Colonic mucosa (tissue), 4 donors: ENCODE data around the gene SNX5. TPM values are rescaled to one million over a fixed set of nuclear protein-coding genes. Genes with fewer than 3 reads are reported as not detected.
A peak's percentile ranks its signal among the peaks of the same experiment; 100 is the strongest.

Source experiments
- DNase-seq: peaks from one replicate; pipeline ENCODE4 v3.0.0-alpha.2; 2020
- H3K27ac ChIP-seq: fragments of 200-600 bp; one replicate; pipeline ENCODE4 v1.8.0; 2021
- H3K27me3 ChIP-seq: fragments of 200-600 bp; one replicate; pipeline ENCODE4 v1.8.0; 2021
- H3K36me3 ChIP-seq: fragments of 200-600 bp; one replicate; pipeline ENCODE4 v1.8.0; 2021
- H3K4me1 ChIP-seq: fragments of 200-600 bp; one replicate; pipeline ENCODE4 v1.8.0; 2021; ENCODE audit warnings: mild to moderate bottlenecking
- H3K4me3 ChIP-seq: fragments of 200-600 bp; one replicate; pipeline ENCODE4 v1.8.0; 2021
- H3K9ac ChIP-seq, 2 donors: one replicate each; pipeline ENCODE4 v1.7.0; 2013; ENCODE audit warnings: control low read depth in 2 of 2, low read depth in 2 of 2, low read length in 2 of 2
- H3K9me3 ChIP-seq: fragments of 200-600 bp; one replicate; pipeline ENCODE4 v1.8.0; 2021
- CTCF ChIP-seq: fragments of 200-600 bp; IDR thresholded peaks from one replicate; pipeline ENCODE4 v1.8.0; 2022; ENCODE audit warnings: antibody characterized with exemption, mild to moderate bottlenecking
- intact Hi-C: fragments of 100-400 bp; cut with DNase I; formaldehyde crosslinking; loops from one replicate; pipeline ENCODE4 v1.14.1; 2022
- total RNA-seq, 2 donors: library from RNA; stranded (reverse); fragmentation: NEBNext Ultra II Directional in 1 of 2; extraction: Animal tissue kit (Norgen Biotek cat#: 25700) in 1 of 2; gene quantifications; one replicate each; pipeline ENCODE4 v1.2.1, GENCODE V29; 2021
- donor health status: healthy.
- donor health status: DM: no; HTN: no; CAD: no.
- donor health status: DM: no; HTN: no; CAD: no.

SNX5 gene
- total RNA-seq, 2 donors from 2014 or later: 116 to 119 TPM

GRCh38 chr20:17928211-17928611 lies 40.4 kb downstream of the SNX5 start:
- peak overlapping the region; percentile 62 for H3K27ac ChIP-seq
- TF ChIP-seq CTCF: no peak

GRCh38 chr20:17925940-17926300 lies 42.7 kb downstream of the SNX5 start:
- Histone ChIP-seq H3K9ac (peak overlapping the region in 1 of 2 donors; percentile 61), H3K4me3 (no peak overlapping the region), H3K4me1 (peaks cover 11% of the 10 kb centered on the region), H3K9me3 (no peaks in the 10 kb centered on the region), H3K36me3 (no peaks in the 10 kb centered on the region), H3K27me3 (no peaks in the 10 kb centered on the region), H3K27ac (peak overlapping the region; percentile 62)
- intact Hi-C loops: no loop called here
- TF ChIP-seq CTCF: no peak
- DNase-seq: no peak

More at GRCh38 chr20:17928211-17928611, 40.4 kb downstream of the SNX5 start:
- H3K4me3 ChIP-seq: no peak overlapping the region
- no peaks in the 10 kb centered on the region for H3K36me3 ChIP-seq
- H3K27me3 ChIP-seq: no peaks in the 10 kb centered on the region
- peak overlapping the region in 1 of 2 donors; percentile 73 for H3K9ac ChIP-seq
- intact Hi-C loops: no loop called here
- no peak for DNase-seq
- H3K4me1 ChIP-seq: peaks cover 11% of the 10 kb centered on the region
- H3K9me3 ChIP-seq: no peaks in the 10 kb centered on the region

- no peaks in the 10 kb centered on the region for H3K27me3 ChIP-seq
- H3K4me3 ChIP-seq: no peak overlapping the region
- no peak for TF ChIP-seq CTCF
- no peaks in the 10 kb centered on the region for H3K9me3 ChIP-seq
- H3K4me1 ChIP-seq: peaks cover 11% of the 10 kb centered on the region
- intact Hi-C loops: no loop called here
- H3K36me3 ChIP-seq: no peaks in the 10 kb centered on the region
- peak overlapping the region; percentile 62 for H3K27ac ChIP-seq
- peak; percentile 91 for DNase-seq
- peak overlapping the region in 1 of 2 donors; percentile 35 for H3K9ac ChIP-seq
Measured at GRCh38 chr20:17925141-17925939, 43.3 kb downstream of the SNX5 start.

- H3K36me3 ChIP-seq: no peaks in the 10 kb centered on the region
- peak overlapping the region; percentile 3 for H3K27ac ChIP-seq
- no peak overlapping the region for H3K4me3 ChIP-seq
- no peak for TF ChIP-seq CTCF
- no peak for DNase-seq
- no peak overlapping the region for H3K9ac ChIP-seq
- intact Hi-C loops: no loop called here
- H3K4me1 ChIP-seq: peaks cover under 1% of the 10 kb centered on the region
- no peaks in the 10 kb centered on the region for H3K27me3 ChIP-seq
- no peaks in the 10 kb centered on the region for H3K9me3 ChIP-seq
Measured at GRCh38 chr20:17921774-17922173, 46.8 kb downstream of the SNX5 start.

GRCh38 chr20:17919149-17919548 lies 49.4 kb downstream of the SNX5 start:
- H3K36me3 ChIP-seq: no peaks in the 10 kb centered on the region
- no peaks in the 10 kb centered on the region for H3K27me3 ChIP-seq
- H3K27ac ChIP-seq: no peak overlapping the region
- TF ChIP-seq CTCF: no peak
- H3K4me3 ChIP-seq: no peak overlapping the region
- H3K4me1 ChIP-seq: no peaks in the 10 kb centered on the region
- no peak for DNase-seq
- intact Hi-C loops: no loop called here
- H3K9me3 ChIP-seq: no peaks in the 10 kb centered on the region
- H3K9ac ChIP-seq: no peak overlapping the region
